Dermis microvascular lymphatic vessel endothelial cell (primary cell): ENCODE results near the gene ERFE. TPM values are rescaled to one million over a fixed set of nuclear protein-coding genes. Genes with fewer than 3 reads are reported as not detected.
"Not testable (repeated sequence)": the region's sequence is repeated elsewhere in the genome, so short reads cannot be mapped to it uniquely, and the experiment has no call there.

Experiments used
- DNase-seq, 2 donors: peaks; one replicate each; pipeline versions ENCODE4 v3.0.0 to v3.0.0-alpha.2; 2010; ENCODE audit warnings: low read depth in 2 of 2
- total RNA-seq: library from RNA; depleted of rRNA; stranded (reverse); fragments of >200 nt; gene quantifications from 2 replicates; pipeline ENCODE4 v1.2.1, GENCODE V29; 2014

ERFE gene
- total RNA-seq = 0.13 TPM in 2 replicates

GRCh38 chr2:238158509-238159070, at the start of gene ERFE:
ERFE (plus strand) TSS chr2:238158970; CDS start chr2:238159008, 38 bp downstream.
- DNase-seq = peak in 1 of 2 donors; percentile 43

GRCh38 chr2:238113611-238114010, 45.2 kb upstream of the ERFE start:
- no peak for DNase-seq

- DNase-seq = no peak
Measured at GRCh38 chr2:238114331-238114841, 44.4 kb upstream of the ERFE start.

- no peak for DNase-seq
Measured at GRCh38 chr2:238114851-238115660, 43.7 kb upstream of the ERFE start.

- not testable (repeated sequence) for DNase-seq
Measured at GRCh38 chr2:238115709-238116108, 43.1 kb upstream of the ERFE start.

- DNase-seq = no peak
Measured at GRCh38 chr2:238116298-238117198, 42.2 kb upstream of the ERFE start.

- DNase-seq = no peak
Measured at GRCh38 chr2:238117199-238118154, 41.3 kb upstream of the ERFE start.

GRCh38 chr2:238119756-238120462, 38.9 kb upstream of the ERFE start:
- DNase-seq = no peak

GRCh38 chr2:238120463-238121298, 38.1 kb upstream of the ERFE start:
- DNase-seq = peak in 1 of 2 donors; percentile 14

GRCh38 chr2:238121511-238122286, 37.1 kb upstream of the ERFE start:
- DNase-seq = no peak

GRCh38 chr2:238122287-238123217, 36.2 kb upstream of the ERFE start:
- no peak for DNase-seq

- no peak for DNase-seq
Measured at GRCh38 chr2:238123218-238123971, 35.4 kb upstream of the ERFE start.

GRCh38 chr2:238123991-238124470, 34.7 kb upstream of the ERFE start:
- DNase-seq = no peak

- DNase-seq = no peak
Measured at GRCh38 chr2:238124488-238125126, 34.2 kb upstream of the ERFE start.

GRCh38 chr2:238125127-238125885, 33.5 kb upstream of the ERFE start:
- DNase-seq = no peak
